B cell (primary cell): ENCODE results near the gene PDZD8.

Experiments
- CTCF ChIP-seq: fragments of 200-600 bp; IDR thresholded peaks from one replicate; pipeline ENCODE4 v1.8.0; 2022; ENCODE audit warnings: antibody characterized with exemption, mild to moderate bottlenecking
- EZH2 ChIP-seq: IDR thresholded peaks from 2 replicates; pipeline ENCODE4 v1.6.1; 2012; ENCODE audit warnings: borderline replicate concordance, low read depth, mild to moderate bottlenecking, moderate library complexity, low read length; ENCODE audit not compliant: insufficient read depth, poor library complexity, severe bottlenecking

GRCh38 chr10:117228210-117228609 lies 147.0 kb downstream of the PDZD8 start:
- TF ChIP-seq CTCF (no peak), EZH2 (no peak)
